GM18861 (cell line): ENCODE results near the gene CHST3.

Experiments
- ATAC-seq: cut with Tn5 transposase; IDR thresholded peaks from one replicate; pipeline ENCODE4 v1.9.1; 2021; ENCODE audit not compliant: unreplicated experiment

The CHST3 gene

GRCh38 chr10:72009425-72010081, 45.4 kb downstream of the CHST3 start:
- no peak for ATAC-seq

- no peak for ATAC-seq
Observed at GRCh38 chr10:72010234-72010973, 46.2 kb downstream of the CHST3 start.

DNA sequence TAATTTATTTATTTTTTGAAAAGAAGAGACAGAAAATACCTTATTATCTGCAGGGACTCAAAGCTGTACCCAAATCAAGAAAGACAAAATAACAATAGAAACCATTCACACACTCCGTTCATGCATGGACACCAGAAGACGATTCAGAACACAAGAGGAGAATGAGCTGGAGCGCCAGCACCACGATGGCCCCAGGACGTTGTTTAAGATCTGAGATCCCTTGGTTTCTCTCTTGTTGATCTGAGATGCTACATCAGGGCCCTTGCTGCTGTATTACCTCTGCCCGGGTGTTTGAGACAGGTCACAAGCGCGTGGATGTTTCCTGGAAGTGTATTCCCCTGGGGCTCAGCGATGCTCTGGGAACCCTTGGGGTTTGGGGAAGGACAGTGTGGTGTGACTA, 46.8 kb downstream of the CHST3 start:
- ATAC-seq: no peak

DNA sequence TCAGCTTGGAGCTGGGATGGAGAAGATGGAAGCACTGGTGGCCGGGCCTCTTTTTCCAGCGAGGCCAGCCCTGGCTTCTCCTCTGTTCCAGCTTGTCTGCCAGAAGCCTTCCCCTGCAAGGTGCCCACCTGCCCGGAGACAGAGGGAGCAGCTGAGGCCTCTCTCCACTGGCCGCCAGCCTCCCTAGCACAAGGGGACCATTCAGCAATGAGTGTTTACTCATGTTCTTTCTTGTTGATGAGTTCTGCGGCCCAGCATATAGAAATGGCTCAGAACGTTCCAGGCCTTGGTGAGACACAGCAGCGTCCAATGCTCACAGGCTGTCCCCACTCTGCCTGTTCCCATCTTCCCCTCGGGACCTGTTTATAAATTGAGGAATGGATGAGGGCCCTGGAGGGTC, 47.3 kb downstream of the CHST3 start:
- no peak for ATAC-seq

DNA sequence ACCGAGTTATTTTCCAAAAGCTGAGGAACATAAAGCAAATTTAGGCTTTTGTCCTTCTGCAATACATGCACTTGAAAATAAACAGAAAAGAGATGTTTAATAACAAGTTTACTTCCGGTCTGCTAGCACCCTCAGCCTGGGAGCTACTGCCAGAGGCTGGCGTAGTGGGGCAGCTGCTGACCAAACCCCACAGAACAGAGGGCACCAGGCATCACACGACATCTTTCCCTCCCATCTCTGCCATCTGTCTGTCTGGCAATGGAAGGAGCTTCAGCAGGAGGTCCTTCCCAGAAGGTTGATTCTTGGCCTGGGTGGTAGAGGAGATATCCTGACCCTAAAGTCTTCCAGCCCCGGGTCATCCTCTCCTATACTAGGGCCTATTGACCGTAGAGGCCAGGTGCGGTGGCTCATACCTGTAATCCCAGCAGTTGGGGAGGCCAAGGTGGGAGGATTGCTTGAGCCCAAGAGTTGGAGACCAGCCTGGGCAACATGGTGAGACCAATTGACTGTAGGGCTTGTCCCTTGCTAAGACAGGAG, 47.8 kb downstream of the CHST3 start:
- ATAC-seq: no peak

DNA sequence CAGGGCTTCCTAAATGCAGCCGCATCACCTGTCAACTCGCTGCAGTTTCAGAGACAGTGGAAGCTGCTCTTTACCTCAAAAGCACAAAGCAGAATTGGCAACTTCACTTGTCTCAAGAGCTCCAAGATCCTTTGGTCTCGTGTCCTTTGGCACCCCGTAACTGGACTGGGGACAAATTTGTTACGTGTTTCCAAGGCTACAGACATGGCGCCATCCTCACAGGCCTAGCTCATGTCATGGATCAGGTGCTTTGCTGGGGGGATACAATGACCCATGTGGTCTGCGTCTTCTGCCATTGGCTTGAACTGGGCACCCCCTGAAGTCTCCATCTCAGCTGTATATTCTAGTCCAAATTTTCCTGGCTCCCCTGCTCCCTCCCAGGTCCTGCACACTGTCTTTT, 48.6 kb downstream of the CHST3 start:
- ATAC-seq: no peak

GRCh38 chr10:72013202-72013945, 49.2 kb downstream of the CHST3 start:
- ATAC-seq: no peak

DNA sequence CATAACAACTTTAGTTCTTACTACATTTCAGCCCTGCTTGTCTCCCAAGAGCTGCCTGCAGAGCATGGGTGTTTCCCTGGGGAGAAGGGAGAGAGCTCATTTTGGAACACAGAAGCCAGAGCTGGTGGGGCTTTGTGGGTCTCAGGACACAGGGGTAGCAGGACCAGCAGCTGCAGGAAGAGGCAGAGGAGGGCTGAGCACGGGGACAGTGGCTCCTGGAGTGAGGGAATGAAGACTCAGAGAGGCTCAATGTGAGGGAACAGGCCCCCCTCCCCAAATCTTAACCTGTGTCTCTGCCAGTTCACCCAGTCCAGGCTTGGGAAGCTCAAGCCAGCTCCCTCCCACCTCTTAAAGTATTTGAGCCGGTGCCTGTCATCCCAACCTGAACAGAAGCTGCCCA, 50.0 kb downstream of the CHST3 start:
- ATAC-seq: no peak

- no peak for ATAC-seq
Observed at GRCh38 chr10:72014785-72015480, 50.7 kb downstream of the CHST3 start.

DNA sequence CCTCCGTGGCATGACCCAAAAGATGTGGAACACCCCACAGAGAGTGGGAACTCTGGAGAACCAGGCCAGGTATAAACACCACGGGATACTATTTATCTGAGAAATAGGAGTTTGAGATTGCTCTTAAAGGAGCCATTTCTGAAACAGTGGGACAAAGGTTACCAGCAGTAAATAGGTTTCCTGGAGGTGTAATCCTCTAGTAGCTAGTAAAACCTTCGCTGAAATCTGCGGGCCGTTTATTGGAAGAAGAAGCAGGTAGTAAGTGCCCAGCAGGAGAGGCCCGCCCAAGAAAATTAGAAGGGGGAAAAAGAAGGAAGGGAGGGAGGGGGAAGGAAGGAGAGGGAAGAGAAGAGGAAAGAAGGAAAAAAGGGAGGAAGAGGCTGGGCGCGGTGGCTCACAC, 51.6 kb downstream of the CHST3 start:
- no peak for ATAC-seq

- no peak for ATAC-seq
Observed at GRCh38 chr10:72016608-72017300, 52.6 kb downstream of the CHST3 start.

GRCh38 chr10:72019085-72019876, 55.1 kb downstream of the CHST3 start:
- ATAC-seq: no peak

DNA sequence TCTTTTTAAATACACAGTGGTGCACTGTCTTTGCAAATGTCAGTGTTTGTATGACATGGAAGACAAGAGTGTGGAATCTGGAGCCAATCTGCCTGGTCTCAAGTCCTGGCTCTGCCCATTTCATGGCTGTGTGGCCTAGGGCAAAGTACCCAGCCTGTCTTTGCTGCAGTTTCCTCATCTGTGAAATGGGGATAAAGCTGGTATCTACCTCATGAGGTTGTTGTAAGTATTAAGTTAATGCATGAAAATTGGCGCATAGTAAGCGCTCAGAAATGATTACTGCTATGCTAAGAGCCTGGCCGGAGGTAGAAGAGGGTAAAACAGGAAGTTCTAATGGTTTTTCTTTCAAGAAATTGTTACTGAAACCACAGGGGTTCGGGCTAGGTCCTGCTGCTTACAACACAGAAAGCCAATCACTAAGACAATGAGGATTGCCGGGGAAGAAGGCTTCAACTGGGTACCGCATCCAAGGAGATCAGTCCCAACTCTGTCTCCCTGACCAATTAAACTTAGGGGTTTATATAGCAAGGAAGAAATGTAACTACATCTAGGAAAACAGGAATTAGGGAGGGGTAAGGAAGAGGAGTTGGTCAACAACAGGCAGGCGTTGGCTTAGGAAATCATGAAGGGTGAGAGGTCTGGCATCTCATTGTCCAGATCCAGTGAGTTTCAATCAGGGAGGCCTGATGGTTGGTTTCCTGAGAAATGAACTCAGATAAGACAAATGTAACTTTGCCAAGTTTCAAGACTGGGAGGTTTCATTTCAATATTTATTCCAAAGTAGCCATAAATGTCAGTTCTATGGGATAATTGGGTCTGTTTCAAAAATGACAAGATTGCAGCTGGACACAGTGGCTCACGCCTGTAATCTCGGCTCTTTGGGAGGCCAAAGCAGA, 57.0 kb downstream of the CHST3 start:
- no peak for ATAC-seq

GRCh38 chr10:72022228-72022627, 58.0 kb downstream of the CHST3 start:
- ATAC-seq: no peak

- ATAC-seq: no peak
Observed at GRCh38 chr10:72024596-72024995, 60.4 kb downstream of the CHST3 start.

DNA sequence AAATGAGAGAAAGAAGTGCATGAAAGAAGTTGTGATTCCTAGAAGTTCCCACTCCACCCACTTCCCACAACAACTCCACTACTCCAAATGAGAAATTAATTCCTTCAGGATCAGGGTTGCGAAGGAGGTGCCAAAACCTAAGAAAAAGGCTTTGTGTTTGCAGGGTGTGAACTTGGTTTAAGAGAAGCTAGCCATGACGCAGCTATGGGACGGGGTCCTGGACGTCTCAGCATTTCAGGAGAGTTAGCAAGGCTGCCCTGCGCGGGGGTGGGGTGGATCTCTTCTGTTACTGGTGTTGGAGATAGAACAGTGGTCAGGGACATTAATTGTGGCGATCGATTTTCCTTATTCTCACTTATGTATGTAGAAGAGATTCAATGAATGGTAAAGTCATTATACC, 61.2 kb downstream of the CHST3 start:
- ATAC-seq: no peak

GRCh38 chr10:72025832-72026231, 61.6 kb downstream of the CHST3 start:
- no peak for ATAC-seq

GRCh38 chr10:72026278-72027111, 62.3 kb downstream of the CHST3 start:
- ATAC-seq: no peak
